Liver (tissue), 3 donors: ENCODE results near the gene GAS7.

ENCODE experiments used
- CTCF ChIP-seq: fragments of 150-350 bp; IDR thresholded peaks from 2 replicates; pipeline ENCODE4 v1.5.1; 2017; ENCODE audit warnings: improper control_type of control experiment, low read depth, low read length; ENCODE audit not compliant: missing input control
- FOXA1 ChIP-seq: IDR thresholded peaks from 2 replicates; pipeline ENCODE4 v1.6.1; 2016; ENCODE audit warnings: antibody characterized with exemption
- JUND ChIP-seq, 2 donors: IDR thresholded peaks; 2 replicates each; pipeline ENCODE4 v1.6.1; 2016; ENCODE audit warnings: antibody characterized with exemption in 2 of 2
- RAD21 ChIP-seq, 2 donors: IDR thresholded peaks; 2 replicates each; pipeline ENCODE4 v1.6.1; 2016; ENCODE audit warnings: antibody characterized with exemption in 2 of 2, mild to moderate bottlenecking in 2 of 2
- REST ChIP-seq: IDR thresholded peaks from 2 replicates; pipeline ENCODE4 v1.6.1; 2016; ENCODE audit warnings: antibody characterized with exemption, mild to moderate bottlenecking
- TAF1 ChIP-seq: conservative IDR thresholded peaks from 2 replicates; pipeline ENCODE4 v1.6.1; 2016; ENCODE audit warnings: antibody characterized with exemption, mild to moderate bottlenecking
- YY1 ChIP-seq: IDR thresholded peaks from 2 replicates; pipeline ENCODE4 v1.6.1; 2016; ENCODE audit warnings: antibody characterized with exemption, mild to moderate bottlenecking
- donor health status: healthy.
- donor health status: healthy.

GRCh38 chr17:10196384-10196895, 2.0 kb downstream of the GAS7 start:
- TF ChIP-seq CTCF (no peak), JUND (IDR thresholded peaks at IDR 0.05) (no peak), RAD21 (IDR thresholded peaks at IDR 0.05) (no peak), REST (no peak), FOXA1 (no peak), TAF1 (no peak), YY1 (no peak)
